H1 (cell line): ENCODE data around the gene EMP2. TPM values are rescaled to one million over a fixed set of nuclear protein-coding genes. Genes with fewer than 3 reads are reported as not detected.
A peak's percentile ranks its signal among the peaks of the same experiment; 100 is the strongest.

Experiments used
- CTCF ChIA-PET: fragments of 300-600 bp; sonication (Branson Sonifier 250); formaldehyde crosslinking; loops from one replicate; lab custom pipeline; 2021; ENCODE audit not compliant: partially characterized antibody; lab: Charles Lee
- POLR2A ChIA-PET: fragments of 300-600 bp; sonication (Branson Sonifier 250); formaldehyde crosslinking; loops from one replicate; lab custom pipeline; 2021; ENCODE audit warnings: inconsistent platforms; ENCODE audit not compliant: partially characterized antibody; lab: Charles Lee
- DNase-seq, 2 experiments: peaks; one replicate each; pipeline versions ENCODE4 v3.0.0 to v3.0.0-alpha.2; 2010 to 2022; ENCODE audit warnings: low spot score in 2 of 2, low read depth in 1 of 2, mixed read lengths in 1 of 2
- FAIRE-seq: peaks from 2 replicates; lab custom pipeline; 2011; peaks lifted over from hg19 to GRCh38; lab: Jason Lieb, UNC
- H2AFZ ChIP-seq: 2 replicates; pipeline ENCODE4 v1.8.1; 2012; ENCODE audit warnings: low read length, inconsistent platforms
- H2AK5ac ChIP-seq: 2 replicates; pipeline ENCODE4 v1.6.1; 2013; ENCODE audit warnings: low read depth, low read length
- H2BK120ac ChIP-seq: replicated peaks from 2 replicates; pipeline ENCODE3; 2013; ENCODE audit warnings: low read depth, low read length, inconsistent platforms
- H2BK12ac ChIP-seq: 2 replicates; pipeline ENCODE4 v1.6.1; 2013; ENCODE audit warnings: low read depth, low read length
- H2BK15ac ChIP-seq: 2 replicates; pipeline ENCODE4 v1.6.1; 2013; ENCODE audit warnings: low read length
- H2BK20ac ChIP-seq: 2 replicates; pipeline ENCODE4 v1.6.1; 2013; ENCODE audit warnings: low read length
- H2BK5ac ChIP-seq: 2 replicates; pipeline ENCODE4 v1.6.1; 2013; ENCODE audit warnings: low read depth, low read length
- H3K14ac ChIP-seq: 2 replicates; pipeline ENCODE4 v1.6.1; 2013; ENCODE audit warnings: inconsistent platforms; ENCODE audit not compliant: insufficient read length
- H3K18ac ChIP-seq: 2 replicates; pipeline ENCODE4 v1.6.1; 2013; ENCODE audit warnings: low read length; ENCODE audit errors: extremely low read depth
- H3K23ac ChIP-seq: 2 replicates; pipeline ENCODE4 v1.6.1; 2013; ENCODE audit warnings: inconsistent platforms; ENCODE audit not compliant: insufficient read length
- H3K23me2 ChIP-seq: 2 replicates; pipeline ENCODE4 v1.6.1; 2013; ENCODE audit warnings: low read depth, low read length
- H3K27ac ChIP-seq: 2 replicates; pipeline ENCODE4 v1.6.1; 2011; ENCODE audit warnings: low read depth, low read length, inconsistent platforms
- H3K27me3 ChIP-seq, 4 experiments: replicated peaks in 1 of 4; 1 replicate in 1 of 4; 2 replicates in 3 of 4; pipeline versions ENCODE4 v1.6.1 to v1.8.1; 2011 to 2013; ENCODE audit warnings: low read length in 3 of 4, mild to moderate bottlenecking in 3 of 4, inconsistent platforms in 2 of 4, mixed read lengths in 2 of 4, moderate library complexity in 1 of 4; ENCODE audit not compliant: control insufficient read depth in 3 of 4, insufficient read depth in 3 of 4; ENCODE audit errors: extremely low read depth in 1 of 4
- H3K36me3 ChIP-seq, 4 experiments: 2 replicates each; pipeline versions ENCODE4 v1.6.1 to v1.8.1; 2011 to 2013; ENCODE audit warnings: mild to moderate bottlenecking in 4 of 4, low read length in 3 of 4, moderate library complexity in 2 of 4, control low read depth in 1 of 4, inconsistent platforms in 1 of 4; ENCODE audit not compliant: insufficient read depth in 4 of 4, control insufficient read depth in 2 of 4
- H3K4ac ChIP-seq: replicated peaks from 2 replicates; pipeline ENCODE3; 2013; ENCODE audit warnings: low read length, low read depth, mixed read lengths, inconsistent platforms; ENCODE audit not compliant: insufficient read length
- H3K4me1 ChIP-seq, 4 experiments: replicated peaks in 1 of 4; 1 replicate in 1 of 4; 2 replicates in 3 of 4; pipeline versions ENCODE4 v1.6.1 to v1.8.1; 2011 to 2013; ENCODE audit warnings: low read length in 3 of 4, inconsistent platforms in 2 of 4, mixed read lengths in 1 of 4; ENCODE audit not compliant: insufficient read depth in 4 of 4, control insufficient read depth in 3 of 4
- H3K4me2 ChIP-seq, 2 experiments: 2 replicates each; pipeline versions ENCODE4 v1.6.1 to v1.8.1; 2011 to 2013; ENCODE audit warnings: low read depth in 2 of 2, low read length in 2 of 2, control low read depth in 1 of 2, inconsistent platforms in 1 of 2, mild to moderate bottlenecking in 1 of 2; ENCODE audit not compliant: insufficient read depth in 1 of 2
- H3K4me3 ChIP-seq, 4 experiments: fragments of 200-600, 300-600 bp in 1 of 4; sonication (generic), shearing (Covaris generic), sonication (Bioruptor Twin) in 1 of 4; 2 replicates each; pipeline versions ENCODE4 v1.5.1 to v1.8.1; 2011 to 2016; ENCODE audit warnings: low read length in 4 of 4, low read depth in 3 of 4, control low read depth in 2 of 4, inconsistent platforms in 2 of 4, mild to moderate bottlenecking in 2 of 4, mixed read lengths in 1 of 4, moderate library complexity in 1 of 4; ENCODE audit not compliant: insufficient read depth in 2 of 4; ENCODE audit errors: extremely low read depth in 1 of 4
- H3K56ac ChIP-seq: replicated peaks from 2 replicates; pipeline ENCODE3; 2013; ENCODE audit warnings: low read depth, mild to moderate bottlenecking, mixed read lengths, low read length, inconsistent platforms; ENCODE audit not compliant: insufficient read length
- H3K79me1 ChIP-seq: 2 replicates; pipeline ENCODE4 v1.6.1; 2013; ENCODE audit warnings: low read depth, low read length, control low read depth
- H3K79me2 ChIP-seq, 2 experiments: 2 replicates each; pipeline versions ENCODE4 v1.6.1 to v1.8.1; 2012 to 2013; ENCODE audit warnings: low read length in 2 of 2, mild to moderate bottlenecking in 2 of 2, inconsistent platforms in 1 of 2; ENCODE audit not compliant: insufficient read depth in 2 of 2, control insufficient read depth in 1 of 2
- H3K9ac ChIP-seq, 4 experiments: replicated peaks in 1 of 4; 1 replicate in 1 of 4; 2 replicates in 3 of 4; pipeline versions ENCODE4 v1.6.1 to v1.8.1; 2011 to 2013; ENCODE audit warnings: low read depth in 3 of 4, low read length in 3 of 4, control low read depth in 2 of 4, mild to moderate bottlenecking in 2 of 4, moderate library complexity in 2 of 4, inconsistent platforms in 1 of 4; ENCODE audit errors: extremely low read depth in 1 of 4
- H3K9me3 ChIP-seq, 2 experiments: 2 replicates each; pipeline versions ENCODE4 v1.6.1 to v1.8.1; 2012 to 2013; ENCODE audit warnings: mild to moderate bottlenecking in 2 of 2, moderate library complexity in 2 of 2, control low read depth in 1 of 2, inconsistent platforms in 1 of 2, low read depth in 1 of 2, low read length in 1 of 2, mixed read lengths in 1 of 2; ENCODE audit not compliant: insufficient read depth in 2 of 2
- H4K20me1 ChIP-seq, 2 experiments: replicated peaks in 1 of 2; 2 replicates each; pipeline versions ENCODE3 to v1.8.1; 2011 to 2013; ENCODE audit warnings: inconsistent platforms in 2 of 2, low read length in 2 of 2, mild to moderate bottlenecking in 1 of 2; ENCODE audit not compliant: insufficient read depth in 2 of 2, control insufficient read depth in 1 of 2
- H4K5ac ChIP-seq: 2 replicates; pipeline ENCODE4 v1.6.1; 2013; ENCODE audit warnings: low read length, low read depth, mixed read lengths, inconsistent platforms; ENCODE audit not compliant: insufficient read length
- H4K8ac ChIP-seq: 2 replicates; pipeline ENCODE4 v1.8.0; 2013; ENCODE audit warnings: mild to moderate bottlenecking, moderate library complexity, low read length, inconsistent platforms; ENCODE audit not compliant: insufficient read depth; ENCODE audit errors: extremely low read depth
- H4K91ac ChIP-seq: replicated peaks from 2 replicates; pipeline ENCODE3; 2013; ENCODE audit warnings: low read length, mixed read lengths, inconsistent platforms; ENCODE audit not compliant: insufficient read length
- BRCA1 ChIP-seq: IDR thresholded peaks from 2 replicates; pipeline ENCODE4 v1.6.1; 2012; ENCODE audit warnings: low read depth, low read length, improper control_type of control experiment
- HDAC6 ChIP-seq: IDR thresholded peaks from one replicate; pipeline ENCODE4 v1.7.1; 2012; ENCODE audit warnings: low read depth, mild to moderate bottlenecking, inconsistent platforms, low read length, moderate library complexity
- KDM1A ChIP-seq: fragments of 200-600, 300-600 bp; sonication (generic); IDR thresholded peaks from 2 replicates; pipeline ENCODE4 v1.7.1; 2016; ENCODE audit warnings: mild to moderate bottlenecking, low read length, borderline replicate concordance
- MAFK ChIP-seq: IDR thresholded peaks from 2 replicates; pipeline ENCODE4 v1.6.1; 2012; ENCODE audit warnings: low read depth, mild to moderate bottlenecking, improper control_type of control experiment, low read length
- NRF1 ChIP-seq: IDR thresholded peaks from 2 replicates; pipeline ENCODE4 v1.6.1; 2011; ENCODE audit warnings: mild to moderate bottlenecking, low read depth, low read length, improper control_type of control experiment
- SIRT6 ChIP-seq: IDR thresholded peaks from one replicate; pipeline ENCODE4 v1.7.1; 2012; ENCODE audit warnings: low read length, inconsistent platforms
- SP1 ChIP-seq: IDR thresholded peaks from 2 replicates; pipeline ENCODE4 v1.6.1; 2011; ENCODE audit warnings: low read depth, low read length
- SP4 ChIP-seq: IDR thresholded peaks from 2 replicates; pipeline ENCODE4 v1.6.1; 2012; ENCODE audit warnings: low read length, inconsistent platforms
- TBP ChIP-seq: IDR thresholded peaks from 2 replicates; pipeline ENCODE4 v1.6.1; 2011; ENCODE audit warnings: low read depth, low read length, improper control_type of control experiment
- TEAD4 ChIP-seq: IDR thresholded peaks from 2 replicates; pipeline ENCODE4 v1.6.1; 2012; ENCODE audit warnings: low read depth, low read length, inconsistent platforms, mixed read lengths
- polyA plus RNA-seq, 7 experiments: library from polyadenylated mRNA; depleted of rRNA in 3 of 7; stranded (reverse) in 5 of 7; unstranded in 2 of 7; fragments of >200 nt in 5 of 7; fragments of 200-250 nt in 2 of 7; gene quantifications; 1 replicate in 5 of 7; 2 replicates in 1 of 7; 4 replicates in 1 of 7; pipeline versions ENCODE4 v1.2.1 to v1.2.3, GENCODE V29; 2011 to 2013; ENCODE audit warnings: missing spikeins in 2 of 7, mixed read lengths in 2 of 7
- total RNA-seq: library from RNA; stranded (reverse); fragmentation: NEBNext Ultra II Directional; extraction: Animal tissue kit (Norgen Biotek cat#: 25700); gene quantifications from 2 replicates; pipeline ENCODE4 v1.2.1, GENCODE V29; 2021
- TF ChIP-seq, protein P1 (sequence below): IDR thresholded peaks from 2 replicates; pipeline ENCODE4 v1.6.1; 2011; ENCODE audit warnings: low read length, improper control_type of control experiment

EMP2 gene
- total and polyA plus RNA-seq, 2 of the 8 experiments (the other 6 are each of a cell fraction or from before 2014, with no cell fraction given): 22.6 to 23.3 TPM

DNA sequence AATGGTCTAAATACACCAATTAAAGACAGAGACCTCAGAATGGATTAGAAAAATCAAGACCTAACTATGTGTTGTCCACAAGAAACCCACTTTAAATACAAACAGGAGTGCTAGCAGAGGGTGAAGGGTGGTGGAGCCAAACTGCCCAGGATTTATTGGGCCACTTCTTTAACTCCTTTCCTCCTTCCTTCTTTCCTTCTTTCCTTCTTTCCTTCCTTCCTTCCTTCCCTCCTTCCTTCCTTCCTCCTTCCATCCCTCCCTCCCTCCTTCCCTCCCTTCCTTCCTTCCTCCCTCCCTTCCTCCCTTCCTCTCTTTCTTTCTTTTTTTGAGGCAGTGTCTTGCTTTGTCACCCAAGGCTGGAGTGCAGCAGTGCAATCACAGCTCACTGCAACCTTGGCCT is 34.3 kb upstream of the EMP2 start:
- ChIA-PET CTCF (interaction anchor here (1.5 kb wide), 1 partner anchor 14 kb away, joined by 3 read pairs; no protein-coding TSS in a partner anchor), POLR2A (no interaction called here)
- TF ChIP-seq SP1 (no peak), SP4 (no peak), NRF1 (no peak), BRCA1 (no peak), TEAD4 (no peak), TBP (no peak), SIRT6 (no peak), KDM1A (no peak), HDAC6 (no peak), MAFK (no peak)
- TF ChIP-seq, protein P1, sequence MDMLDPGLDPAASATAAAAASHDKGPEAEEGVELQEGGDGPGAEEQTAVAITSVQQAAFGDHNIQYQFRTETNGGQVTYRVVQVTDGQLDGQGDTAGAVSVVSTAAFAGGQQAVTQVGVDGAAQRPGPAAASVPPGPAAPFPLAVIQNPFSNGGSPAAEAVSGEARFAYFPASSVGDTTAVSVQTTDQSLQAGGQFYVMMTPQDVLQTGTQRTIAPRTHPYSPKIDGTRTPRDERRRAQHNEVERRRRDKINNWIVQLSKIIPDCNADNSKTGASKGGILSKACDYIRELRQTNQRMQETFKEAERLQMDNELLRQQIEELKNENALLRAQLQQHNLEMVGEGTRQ: no peak
- Histone ChIP-seq H2BK15ac (no peak overlapping the region), H4K20me1 (no peaks in the 10 kb centered on the region), H4K8ac (no peak overlapping the region), H3K4ac (no peak overlapping the region), H3K27me3 (peaks cover 0 to 6% (median 3%) of the 10 kb centered on the region in 4 experiments; a peak in 3 of 7 replicates), H3K56ac (no peak overlapping the region), H3K4me1 (peaks cover 11 to 28% (median 20%) of the 10 kb centered on the region in 4 experiments), H4K5ac (no peak overlapping the region), H3K18ac (no peak overlapping the region), H2AK5ac (0 out of 2 replicates have a peak overlapping the region, but pooled peaks have one; percentile 24), H2AFZ (no peak overlapping the region), H3K79me1 (no peaks in the 10 kb centered on the region), H3K4me3 (no peak overlapping the region), H3K36me3 (no peaks in the 10 kb centered on the region), H2BK5ac (no peak overlapping the region), H3K27ac (no peak overlapping the region), H2BK20ac (no peak overlapping the region), H2BK12ac (no peak overlapping the region), H2BK120ac (no peak overlapping the region), H4K91ac (no peak overlapping the region), H3K23ac (no peak overlapping the region), H3K9me3 (no peaks in the 10 kb centered on the region), H3K23me2 (peaks cover 3% of the 10 kb centered on the region; the same call in 1 of the 2 replicates), H3K14ac (no peak overlapping the region), H3K79me2 (no peaks in the 10 kb centered on the region), H3K9ac (no peak overlapping the region), H3K4me2 (no peak overlapping the region)
- DNase-seq (no peak), FAIRE-seq (no peak)
